ENCODE results near the gene AFAP1. TPM values are rescaled to one million over a fixed set of nuclear protein-coding genes. Genes with fewer than 3 reads are reported as not detected.

AFAP1 gene
- total and polyA plus RNA-seq, 2 donors (not counting 1 experiment from before 2014, with no cell fraction given), result 0.03 to 0.44 TPM

- Mint-ChIP-seq H3K27me3 (peaks cover 23% of the 10 kb centered on the region), H3K4me1 (no peaks in the 10 kb centered on the region), H3K9me3 (ENCODE audit: insufficient read depth) (no peaks in the 10 kb centered on the region), H3K27ac (no peak overlapping the region), H3K4me3 (no peak overlapping the region)
- TF ChIP-seq CTCF (IDR thresholded peaks at IDR 0.05) (no peak), EZH2 (IDR thresholded peaks at IDR 0.05; ENCODE audit: borderline replicate concordance, insufficient read depth, low read depth, low read length, poor library complexity, severe bottlenecking) (no peak)
- ChIA-PET POLR2A (no interaction called here), CTCF (no interaction called here)
- 82% methylated on average over 5 of the region's 6 CpGs for WGBS (ENCODE audit: insufficient coverage)
- Histone ChIP-seq H3K9me3 (ENCODE audit: control extremely low read depth in 1 of 3, control insufficient read depth in 2 of 3, insufficient read depth in 1 of 3, low read length in 2 of 3) (no peaks in the 10 kb centered on the region), H2AFZ (ENCODE audit: insufficient read depth, low read depth, low read length, poor library complexity, severe bottlenecking) (no peak overlapping the region), H3K4me3 (ENCODE audit: control extremely low read depth in 1 of 5, extremely low read depth in 1 of 5, insufficient read depth in 1 of 5, low read depth in 2 of 5, low read length in 4 of 5) (no peak overlapping the region), H3K9ac (ENCODE audit: low read length) (no peak overlapping the region), H3K36me3 (replicated peaks in 1 of 2; ENCODE audit: control extremely low read depth in 1 of 2, control insufficient read depth in 1 of 2, extremely low read depth in 1 of 2, insufficient read depth in 2 of 2, low read length in 1 of 2) (no peaks in the 10 kb centered on the region), H3K4me2 (replicated peaks; ENCODE audit: low read depth, low read length, poor library complexity, severe bottlenecking) (no peak overlapping the region), H3K4me1 (ENCODE audit: control insufficient read depth in 2 of 2, insufficient read depth in 2 of 2, low read length in 2 of 2) (no peaks in the 10 kb centered on the region), H3K79me2 (ENCODE audit: control insufficient read depth, insufficient read depth, low read length) (no peaks in the 10 kb centered on the region), H3K27ac (ENCODE audit: low read length in 2 of 2) (no peak overlapping the region), H4K20me1 (ENCODE audit: control insufficient read depth, insufficient read depth, low read length, poor library complexity, severe bottlenecking) (no peaks in the 10 kb centered on the region), H3K27me3 (replicated peaks in 1 of 4; ENCODE audit: control extremely low read depth in 1 of 4, control insufficient read depth in 3 of 4, insufficient read depth in 4 of 4, low read length in 3 of 4) (no peaks in the 10 kb centered on the region)
- intact Hi-C loops (cut with micrococcal nuclease), result no loop called here
- no peak for DNase-seq
- ATAC-seq (ENCODE audit: low read depth), result no peak
Measured at GRCh38 chr4:7917669-7918068, 22.0 kb downstream of the AFAP1 start.

- H3K27ac ChIP-seq (ENCODE audit: low read length in 2 of 2), result no peak overlapping the region
- DNase-seq (no peak), ATAC-seq (ENCODE audit: low read depth) (no peak)
- H3K27me3 Mint-ChIP-seq, result peaks cover 35% of the 10 kb centered on the region
- TF ChIP-seq CTCF (IDR thresholded peaks at IDR 0.05) (no peak), EZH2 (IDR thresholded peaks at IDR 0.05; ENCODE audit: borderline replicate concordance, insufficient read depth, low read depth, low read length, poor library complexity, severe bottlenecking) (no peak)
- H2AFZ ChIP-seq (ENCODE audit: insufficient read depth, low read depth, low read length, poor library complexity, severe bottlenecking), result no peak overlapping the region
- no peaks in the 10 kb centered on the region for H3K36me3 ChIP-seq (replicated peaks in 1 of 2; ENCODE audit: control extremely low read depth in 1 of 2, control insufficient read depth in 1 of 2, extremely low read depth in 1 of 2, insufficient read depth in 2 of 2, low read length in 1 of 2)
- ChIA-PET POLR2A (no interaction called here), CTCF (no interaction called here)
- no peak overlapping the region for H3K4me2 ChIP-seq (replicated peaks; ENCODE audit: low read depth, low read length, poor library complexity, severe bottlenecking)
- no peak overlapping the region for H3K9ac ChIP-seq (ENCODE audit: low read length)
- intact Hi-C loops (cut with micrococcal nuclease), result no loop called here
- H3K27me3 ChIP-seq (replicated peaks in 1 of 4; ENCODE audit: control extremely low read depth in 1 of 4, control insufficient read depth in 3 of 4, insufficient read depth in 4 of 4, low read length in 3 of 4), result peaks cover 0 to 2% (median 0%) of the 10 kb centered on the region in 4 experiments
- H3K9me3 Mint-ChIP-seq (ENCODE audit: insufficient read depth), result no peaks in the 10 kb centered on the region
- H3K9me3 ChIP-seq (ENCODE audit: control extremely low read depth in 1 of 3, control insufficient read depth in 2 of 3, insufficient read depth in 1 of 3, low read length in 2 of 3), result no peaks in the 10 kb centered on the region
- no peaks in the 10 kb centered on the region for H3K79me2 ChIP-seq (ENCODE audit: control insufficient read depth, insufficient read depth, low read length)
- WGBS (ENCODE audit: insufficient coverage), result 61% methylated on average over 4 of the region's 6 CpGs
- H3K4me3 Mint-ChIP-seq, result no peak overlapping the region
- no peak overlapping the region for H3K27ac Mint-ChIP-seq
- no peaks in the 10 kb centered on the region for H3K4me1 Mint-ChIP-seq
- no peak overlapping the region for H3K4me3 ChIP-seq (ENCODE audit: control extremely low read depth in 1 of 5, extremely low read depth in 1 of 5, insufficient read depth in 1 of 5, low read depth in 2 of 5, low read length in 4 of 5)
- H4K20me1 ChIP-seq (ENCODE audit: control insufficient read depth, insufficient read depth, low read length, poor library complexity, severe bottlenecking), result no peaks in the 10 kb centered on the region
- no peaks in the 10 kb centered on the region for H3K4me1 ChIP-seq (ENCODE audit: control insufficient read depth in 2 of 2, insufficient read depth in 2 of 2, low read length in 2 of 2)
Measured at GRCh38 chr4:7915875-7916242, 23.8 kb downstream of the AFAP1 start.

Data from B cell (primary cell).